Activated CD4-positive, alpha-beta T cell treated with anti-CD3 and anti-CD28 coated beads, Interleukin-2, Interleukin-4, amounts not matched to agents 100 ng/mL and 50 ng/mL, durations not matched to agents 16 hours and 8 hours (primary cell): ENCODE results near the gene ARHGAP5.
A peak's percentile ranks its signal among the peaks of the same experiment; 100 is the strongest.

Source experiments
- DNase-seq: peaks from one replicate; pipeline ENCODE4 v3.0.0-alpha.2; 2020; ENCODE audit warnings: low spot score

Gene ARHGAP5, protein sequence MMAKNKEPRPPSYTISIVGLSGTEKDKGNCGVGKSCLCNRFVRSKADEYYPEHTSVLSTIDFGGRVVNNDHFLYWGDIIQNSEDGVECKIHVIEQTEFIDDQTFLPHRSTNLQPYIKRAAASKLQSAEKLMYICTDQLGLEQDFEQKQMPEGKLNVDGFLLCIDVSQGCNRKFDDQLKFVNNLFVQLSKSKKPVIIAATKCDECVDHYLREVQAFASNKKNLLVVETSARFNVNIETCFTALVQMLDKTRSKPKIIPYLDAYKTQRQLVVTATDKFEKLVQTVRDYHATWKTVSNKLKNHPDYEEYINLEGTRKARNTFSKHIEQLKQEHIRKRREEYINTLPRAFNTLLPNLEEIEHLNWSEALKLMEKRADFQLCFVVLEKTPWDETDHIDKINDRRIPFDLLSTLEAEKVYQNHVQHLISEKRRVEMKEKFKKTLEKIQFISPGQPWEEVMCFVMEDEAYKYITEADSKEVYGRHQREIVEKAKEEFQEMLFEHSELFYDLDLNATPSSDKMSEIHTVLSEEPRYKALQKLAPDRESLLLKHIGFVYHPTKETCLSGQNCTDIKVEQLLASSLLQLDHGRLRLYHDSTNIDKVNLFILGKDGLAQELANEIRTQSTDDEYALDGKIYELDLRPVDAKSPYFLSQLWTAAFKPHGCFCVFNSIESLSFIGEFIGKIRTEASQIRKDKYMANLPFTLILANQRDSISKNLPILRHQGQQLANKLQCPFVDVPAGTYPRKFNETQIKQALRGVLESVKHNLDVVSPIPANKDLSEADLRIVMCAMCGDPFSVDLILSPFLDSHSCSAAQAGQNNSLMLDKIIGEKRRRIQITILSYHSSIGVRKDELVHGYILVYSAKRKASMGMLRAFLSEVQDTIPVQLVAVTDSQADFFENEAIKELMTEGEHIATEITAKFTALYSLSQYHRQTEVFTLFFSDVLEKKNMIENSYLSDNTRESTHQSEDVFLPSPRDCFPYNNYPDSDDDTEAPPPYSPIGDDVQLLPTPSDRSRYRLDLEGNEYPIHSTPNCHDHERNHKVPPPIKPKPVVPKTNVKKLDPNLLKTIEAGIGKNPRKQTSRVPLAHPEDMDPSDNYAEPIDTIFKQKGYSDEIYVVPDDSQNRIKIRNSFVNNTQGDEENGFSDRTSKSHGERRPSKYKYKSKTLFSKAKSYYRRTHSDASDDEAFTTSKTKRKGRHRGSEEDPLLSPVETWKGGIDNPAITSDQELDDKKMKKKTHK (N-terminal part only)

DNA sequence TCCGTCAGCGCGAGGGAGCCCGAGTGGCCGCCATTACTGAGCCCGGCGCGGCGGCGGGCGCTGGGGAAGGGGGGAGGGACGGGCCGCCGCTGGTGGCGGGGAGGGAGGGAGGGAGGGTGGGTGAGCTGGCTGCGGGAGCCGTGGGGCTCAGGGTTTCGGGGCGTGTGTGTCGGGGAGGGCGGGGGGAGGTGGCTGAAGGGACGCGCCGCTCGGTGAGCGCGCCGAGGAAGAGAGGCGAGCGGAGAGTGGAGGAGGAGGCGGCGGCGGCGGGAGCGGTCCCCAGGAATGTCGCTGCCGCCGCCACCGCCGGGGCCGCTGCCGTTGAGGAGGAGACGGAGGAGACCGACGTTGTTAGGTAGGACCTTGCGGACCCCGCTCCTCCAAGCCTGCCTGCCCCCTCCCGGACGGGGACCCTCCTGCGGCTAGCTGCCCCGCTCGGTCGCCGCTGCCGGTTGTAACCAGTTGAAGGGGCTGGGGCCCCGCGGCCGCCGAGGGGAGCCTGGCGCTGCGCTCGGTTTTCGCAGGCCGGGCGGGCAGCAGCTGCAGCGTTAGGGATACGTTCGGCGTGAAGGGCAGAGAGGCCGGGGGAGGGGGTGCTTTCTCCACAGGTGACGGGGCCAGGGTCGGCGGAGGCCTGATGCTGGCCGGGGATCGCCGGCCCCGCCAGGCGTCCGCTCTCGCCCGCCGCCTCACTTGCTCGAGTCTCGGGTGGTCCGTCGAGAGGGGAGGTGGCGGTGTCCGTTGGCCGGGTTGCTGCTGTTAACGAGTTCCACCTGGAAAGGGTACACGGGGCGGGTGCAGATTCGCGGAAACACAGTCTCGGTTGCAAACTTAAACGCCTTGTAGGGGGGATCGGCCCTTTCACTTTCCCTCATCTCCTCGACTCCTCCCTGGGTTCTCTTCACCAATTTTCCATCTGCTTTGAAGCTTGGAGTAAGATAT is at the start of gene ARHGAP5:
TSS of gene ARHGAP5 (plus strand) at position 224 of the 942 bp plus-strand sequence. CDS start 13,366 bp downstream, outside the sequence.
- peak; percentile 33 for DNase-seq

DNA sequence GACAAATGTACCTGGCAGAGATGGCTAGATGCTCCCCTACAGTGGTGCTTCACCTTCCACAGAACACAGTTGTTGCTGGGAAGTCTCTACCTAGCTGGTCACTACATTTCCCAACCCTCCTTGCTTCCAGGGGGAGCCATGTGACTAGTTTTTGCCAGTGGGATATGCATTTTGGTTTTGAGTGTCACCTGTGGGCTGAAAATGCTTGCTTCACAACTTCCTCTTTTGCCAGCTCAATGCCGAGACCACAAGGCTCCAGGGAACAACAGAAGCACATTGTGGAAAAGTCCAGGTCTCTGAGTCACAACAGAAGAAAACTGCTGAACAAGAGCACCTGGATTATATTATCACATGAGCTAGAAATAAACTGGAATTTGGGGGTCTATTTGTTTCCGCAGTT is 48.5 kb upstream of the ARHGAP5 start:
- no peak for DNase-seq

DNA sequence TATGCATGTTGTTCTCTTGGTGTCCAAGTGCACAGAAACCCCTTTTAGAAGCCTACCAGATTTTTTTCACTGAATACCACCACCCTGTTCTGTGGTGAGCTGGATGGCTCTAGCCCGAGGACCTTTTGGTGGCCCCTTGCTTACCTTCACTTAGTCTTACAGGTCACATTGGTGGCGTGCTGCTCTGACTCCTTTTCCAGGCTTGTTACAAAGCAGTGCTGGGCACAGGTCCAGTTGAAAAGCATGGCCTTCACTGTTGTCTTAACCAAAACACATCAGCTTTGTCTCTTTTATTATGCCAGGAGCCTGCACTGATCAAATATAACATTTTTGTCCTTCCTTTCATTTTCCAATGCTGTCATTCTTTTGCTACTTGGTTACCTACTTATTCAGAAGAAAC is 43.6 kb upstream of the ARHGAP5 start:
- no peak for DNase-seq

DNA sequence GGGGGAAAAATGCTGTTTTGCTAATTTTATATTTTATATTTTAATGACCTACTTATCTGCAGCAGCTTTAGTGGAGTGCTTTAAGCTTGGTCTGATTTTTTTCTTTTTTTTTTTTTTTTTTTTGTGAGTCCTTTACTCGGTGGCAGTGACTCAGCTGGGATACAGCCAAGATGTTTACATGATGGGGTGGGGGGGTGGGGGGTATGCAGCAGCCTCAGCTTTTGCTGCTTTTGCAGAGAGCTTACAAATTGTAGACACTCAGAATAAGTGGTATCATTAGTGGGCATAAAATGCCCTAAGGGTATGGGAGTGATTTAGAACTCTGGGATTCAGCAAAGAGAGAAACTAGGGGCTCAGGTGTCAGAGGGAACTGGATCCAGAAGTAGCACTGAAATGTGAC is 38.2 kb upstream of the ARHGAP5 start:
- DNase-seq = no peak

DNA sequence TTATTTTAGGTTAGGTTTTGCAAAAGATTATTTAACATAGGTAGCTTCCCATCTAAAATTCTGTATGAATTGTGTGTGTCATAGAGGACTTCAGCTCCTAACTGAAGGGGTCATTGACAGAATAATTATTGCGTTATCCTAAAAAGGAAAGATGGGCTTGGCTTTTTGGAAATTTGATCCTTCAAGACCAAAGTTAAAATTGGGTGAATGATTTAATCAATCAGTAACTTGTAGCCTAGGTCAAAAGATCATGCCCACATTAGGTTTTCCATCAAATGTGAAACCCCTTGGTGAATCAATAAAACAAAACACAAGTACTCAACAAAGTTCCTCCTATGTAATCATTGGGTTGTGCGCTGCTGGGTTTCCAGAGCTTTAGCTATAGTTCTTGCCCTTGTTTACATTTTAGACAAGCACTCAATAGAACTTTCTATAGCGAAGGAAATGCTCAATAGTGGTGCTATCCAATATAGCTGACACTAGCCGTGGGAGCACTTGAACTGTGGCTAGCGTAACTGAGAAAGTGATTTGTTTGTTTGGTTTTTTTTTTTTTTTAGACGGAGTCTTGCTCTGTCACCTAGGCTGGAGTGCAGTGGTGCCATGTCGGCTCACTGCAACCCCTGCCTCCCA is 37.6 kb upstream of the ARHGAP5 start:
- DNase-seq = no peak

DNA sequence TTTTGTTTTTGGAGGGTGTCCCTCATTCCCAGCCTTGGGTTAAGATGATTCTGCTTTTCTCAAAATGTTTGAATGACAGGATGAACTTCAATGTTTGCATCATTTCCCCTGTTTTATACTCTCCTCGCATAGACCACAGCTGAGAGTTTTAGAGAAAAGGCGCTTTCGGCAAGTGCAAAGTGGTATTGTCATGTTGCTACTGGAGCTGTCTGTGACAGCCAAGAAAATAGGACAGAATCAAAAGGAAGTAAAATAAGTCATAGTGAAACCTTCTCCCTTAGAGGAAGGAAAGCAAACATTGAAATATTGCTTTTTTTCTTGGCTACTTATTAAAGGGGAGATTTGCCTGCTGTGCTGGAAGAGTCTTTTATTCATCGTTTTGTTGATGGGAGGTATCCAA is 33.5 kb upstream of the ARHGAP5 start:
- peak; percentile 28 for DNase-seq

DNA sequence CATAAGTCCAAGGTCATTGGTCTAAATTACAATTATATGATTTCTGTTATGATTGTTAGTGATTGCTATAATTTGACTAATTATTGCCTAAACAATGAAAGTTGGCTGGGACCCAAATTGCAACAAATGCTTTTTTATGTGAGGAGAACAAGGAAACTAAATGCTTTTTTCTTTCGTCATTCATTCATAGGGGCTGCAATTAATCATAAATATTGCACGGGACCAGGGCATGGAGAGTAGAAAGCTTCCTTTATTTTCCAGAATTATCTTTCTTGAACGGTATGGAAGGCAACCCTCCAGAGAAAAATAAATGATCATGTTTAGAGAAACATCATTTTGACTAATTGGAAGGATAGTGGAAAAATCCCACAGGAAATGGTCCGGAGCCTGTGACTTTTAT is 32.6 kb upstream of the ARHGAP5 start:
- no peak for DNase-seq

DNA sequence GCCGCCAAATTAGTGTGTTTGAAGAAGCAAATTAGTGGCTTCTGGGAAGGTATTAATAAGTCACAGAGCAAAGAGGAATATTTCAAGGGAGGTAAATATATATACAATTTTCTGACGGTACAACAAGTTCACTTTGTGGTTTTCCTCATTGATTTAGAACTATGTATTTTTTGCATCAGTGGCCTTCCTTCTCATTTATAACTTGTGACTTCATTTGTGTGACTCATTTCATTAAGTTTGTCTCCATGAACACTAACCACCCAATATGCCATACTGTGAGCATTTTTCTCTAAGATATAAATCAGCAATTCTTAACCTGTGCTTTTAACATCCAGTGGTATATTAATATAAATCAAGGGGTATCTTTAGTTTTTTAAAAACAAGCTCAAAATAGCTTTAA is 29.3 kb upstream of the ARHGAP5 start:
- peak; percentile 2 for DNase-seq

DNA sequence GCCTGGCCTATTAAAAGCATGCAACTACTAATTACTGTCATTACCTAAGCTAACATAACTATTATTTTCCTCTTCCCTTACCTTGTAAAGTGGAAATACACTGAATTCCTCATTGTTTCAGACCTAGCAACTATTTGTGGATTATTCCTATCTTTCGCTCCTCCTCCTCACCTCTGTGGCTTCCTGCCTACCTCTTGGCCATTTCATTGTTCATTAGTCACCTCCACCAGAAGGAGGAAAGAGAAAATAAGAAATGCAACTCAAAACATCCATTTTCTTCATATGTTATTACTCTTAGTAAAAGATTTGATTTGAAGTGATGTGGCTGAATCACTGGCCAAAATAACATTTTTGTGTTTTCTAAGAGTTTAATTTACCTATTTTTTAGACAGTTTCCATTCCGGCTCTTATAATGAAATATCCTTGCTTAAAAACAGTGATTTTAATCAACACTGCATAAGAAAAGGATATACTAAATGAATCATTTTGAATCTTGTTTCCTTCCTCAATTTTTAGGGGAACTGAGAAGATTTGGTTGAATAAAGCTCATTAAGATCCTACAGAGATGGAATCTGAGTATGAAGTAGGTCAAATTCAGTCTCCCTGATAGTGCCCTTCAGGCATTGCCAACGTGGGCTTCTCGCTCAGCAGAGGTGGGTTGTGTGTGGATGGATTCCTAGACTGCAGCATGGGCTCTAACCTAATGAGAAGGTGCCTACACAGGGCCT is 27.6 kb upstream of the ARHGAP5 start:
- no peak for DNase-seq

DNA sequence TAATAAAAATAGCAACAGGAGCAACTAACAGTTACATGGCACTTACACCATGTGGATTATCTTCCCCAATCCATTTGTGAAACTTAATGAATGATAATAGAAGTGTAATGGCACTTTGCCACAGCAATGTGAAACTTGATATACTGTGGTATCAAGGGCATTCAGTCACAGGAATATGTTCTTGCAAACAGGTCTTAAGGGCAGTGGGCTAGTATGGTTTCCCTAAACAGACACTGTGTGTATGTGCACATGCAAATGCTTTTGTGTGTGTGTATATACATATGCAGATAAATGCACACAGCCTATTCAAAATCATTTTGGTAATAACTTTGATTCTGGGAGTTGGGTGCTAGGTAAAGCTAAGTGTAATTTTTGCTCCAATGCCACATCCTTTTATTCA is 26.2 kb upstream of the ARHGAP5 start:
- DNase-seq = no peak

DNA sequence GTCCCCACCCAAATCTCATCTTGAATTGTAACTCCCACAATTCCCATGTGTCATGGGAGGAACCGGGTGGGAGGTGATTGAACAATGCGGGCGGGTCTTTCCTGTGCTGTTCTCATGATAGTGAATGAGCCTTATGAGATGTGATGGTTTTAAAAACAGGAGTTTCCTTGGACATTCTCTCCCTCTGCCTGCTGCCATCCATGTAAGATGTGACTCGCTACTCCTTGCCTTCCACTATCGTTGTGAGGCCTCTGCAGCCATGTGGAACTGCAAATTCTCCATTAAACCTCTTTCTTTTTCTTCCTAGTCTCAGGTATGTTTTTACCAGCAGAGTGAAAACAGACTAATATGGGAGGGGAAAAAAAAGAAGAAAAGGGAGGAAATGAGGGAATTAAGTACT is 22.6 kb upstream of the ARHGAP5 start:
- DNase-seq = no peak

DNA sequence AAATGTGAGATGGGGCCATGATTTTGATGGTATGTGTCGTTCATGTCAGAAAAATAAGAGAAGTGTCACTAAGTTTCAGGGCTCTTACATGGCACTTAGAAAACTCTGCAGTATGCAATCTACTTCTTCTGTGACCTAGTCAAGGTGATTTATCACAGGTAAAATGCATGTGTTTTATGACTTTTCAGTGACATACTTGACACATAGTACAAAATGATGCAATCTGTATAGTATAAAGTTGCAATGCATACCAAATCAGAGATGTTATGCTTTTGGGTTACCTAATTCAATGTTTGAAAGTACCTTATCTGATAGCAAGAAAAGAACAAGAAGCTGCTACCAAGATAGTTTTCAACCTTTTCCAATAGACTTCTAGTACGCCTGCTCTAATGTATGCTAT is 21.9 kb upstream of the ARHGAP5 start:
- DNase-seq = no peak

DNA sequence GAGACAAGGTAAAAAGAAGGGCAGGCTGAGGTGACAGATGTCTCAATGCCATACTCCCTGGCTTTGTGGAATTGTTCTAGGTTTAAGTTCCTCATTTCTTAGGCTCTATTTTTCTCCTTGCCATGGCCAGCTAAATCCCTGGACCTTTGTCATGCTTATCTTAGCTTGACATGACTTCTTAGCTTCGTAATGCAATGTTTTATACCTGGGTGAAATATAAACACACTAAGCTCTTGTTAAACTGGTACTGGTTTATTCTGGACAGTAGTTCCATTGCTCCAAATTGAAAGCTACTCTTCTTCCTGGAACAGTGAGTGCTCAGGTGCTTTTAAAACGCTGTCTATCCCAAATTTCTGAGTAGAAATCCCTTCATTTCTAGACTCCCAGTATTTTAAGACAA is 17.4 kb upstream of the ARHGAP5 start:
- no peak for DNase-seq

DNA sequence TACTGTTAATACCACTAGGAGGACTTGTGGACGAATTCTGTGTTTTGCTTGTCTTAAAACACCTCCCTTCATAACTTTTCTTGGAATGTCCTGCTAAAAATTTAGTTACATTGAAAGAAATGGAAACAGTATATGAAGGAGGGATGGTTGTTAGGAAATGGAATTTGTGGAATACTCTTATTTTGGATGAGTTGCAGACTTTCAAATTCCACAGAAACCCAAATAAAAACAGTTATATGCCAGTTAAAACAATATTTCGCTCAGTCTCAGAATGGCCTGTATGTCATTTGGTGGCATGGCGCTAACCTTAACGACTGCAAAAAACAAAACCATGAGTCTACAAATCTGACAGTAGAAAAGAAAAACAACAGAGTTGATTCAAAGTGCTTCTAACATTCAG is 12.2 kb upstream of the ARHGAP5 start:
- DNase-seq = no peak

DNA sequence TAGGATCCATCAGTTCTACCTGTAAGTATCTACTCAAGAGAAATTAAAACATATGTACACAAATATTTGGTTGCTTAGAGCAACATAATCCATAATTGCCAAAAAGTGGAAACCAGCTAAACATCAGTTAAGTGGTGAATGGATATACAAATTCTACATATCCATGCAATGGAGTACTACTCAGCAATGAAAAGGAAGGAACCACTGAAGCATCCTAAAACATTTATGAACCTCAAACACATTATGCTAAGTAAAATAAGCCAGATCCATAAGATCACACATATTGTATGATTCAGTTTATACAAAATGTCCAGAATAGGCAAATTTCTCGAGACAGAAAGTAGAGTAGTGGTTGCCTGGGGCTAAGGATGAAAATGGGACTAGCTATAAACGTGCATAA is 8.4 kb upstream of the ARHGAP5 start:
- no peak for DNase-seq

DNA sequence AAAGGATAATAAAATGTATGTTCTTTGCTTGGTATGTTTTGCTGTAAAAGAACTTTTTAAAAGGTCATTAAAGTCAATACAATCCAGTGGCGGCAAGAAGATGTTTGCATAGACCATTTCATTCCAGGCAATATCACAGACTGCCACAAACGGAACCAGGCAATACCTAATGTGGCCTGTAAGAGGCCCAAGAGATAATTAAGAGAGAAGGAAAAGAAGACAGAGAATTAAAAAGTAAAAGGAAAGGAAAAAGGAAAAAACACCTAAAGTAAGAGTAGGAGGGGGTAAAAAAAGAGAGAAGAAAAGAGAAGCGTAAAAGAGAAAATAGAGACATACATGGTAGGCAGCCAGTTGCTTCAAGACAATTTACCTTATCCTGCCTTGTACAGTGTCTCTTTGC is 6.8 kb upstream of the ARHGAP5 start:
- no peak for DNase-seq

DNA sequence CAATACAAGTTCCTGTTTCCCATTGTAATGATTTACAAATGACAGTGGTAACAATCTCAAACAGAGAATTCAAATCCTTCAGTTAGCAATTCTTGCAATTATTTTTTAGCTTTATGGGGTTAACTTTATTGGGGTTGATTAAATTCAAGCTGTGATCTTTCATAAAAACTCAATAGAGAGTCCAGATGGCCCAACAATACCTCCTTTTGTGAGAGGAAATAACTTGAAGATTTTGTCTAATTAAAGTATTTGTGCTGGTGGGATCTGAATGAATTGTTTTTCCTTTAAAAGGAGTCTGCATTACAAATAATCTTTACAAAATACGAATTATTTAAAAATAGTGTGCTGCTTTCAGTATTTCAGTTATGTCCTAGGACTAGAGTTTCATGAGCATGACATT is 4.4 kb upstream of the ARHGAP5 start:
- no peak for DNase-seq

DNA sequence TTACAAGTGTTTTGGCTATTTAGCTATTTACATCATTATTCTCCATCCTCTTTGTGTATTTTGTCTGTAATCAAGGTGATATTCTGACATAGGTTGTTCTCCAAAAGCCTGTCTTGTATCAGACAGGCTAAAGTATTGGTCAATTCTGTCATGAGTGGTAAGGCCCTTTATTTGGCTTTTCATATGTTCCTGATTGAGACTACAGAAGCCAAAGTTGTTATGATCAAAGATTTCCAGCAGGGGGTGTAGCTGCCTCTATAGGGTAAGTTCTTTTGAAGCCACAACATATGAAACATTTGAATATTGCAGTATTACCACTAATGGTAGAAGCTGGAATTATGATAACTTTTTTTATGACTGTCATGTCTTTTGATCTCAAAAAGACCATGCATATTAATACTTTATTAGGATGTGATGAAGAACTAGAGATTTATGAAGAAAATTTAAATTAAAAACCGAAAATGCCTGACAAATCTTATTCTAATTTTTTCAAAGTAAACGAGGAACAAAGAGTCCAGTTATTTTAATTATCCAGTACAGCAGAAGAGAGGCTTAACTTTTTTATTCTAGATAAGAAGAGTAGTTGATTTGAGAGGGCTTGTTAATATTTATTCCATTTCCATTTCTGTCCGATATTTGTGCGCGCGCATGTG is 3.4 kb upstream of the ARHGAP5 start:
- peak; percentile 77 for DNase-seq

DNA sequence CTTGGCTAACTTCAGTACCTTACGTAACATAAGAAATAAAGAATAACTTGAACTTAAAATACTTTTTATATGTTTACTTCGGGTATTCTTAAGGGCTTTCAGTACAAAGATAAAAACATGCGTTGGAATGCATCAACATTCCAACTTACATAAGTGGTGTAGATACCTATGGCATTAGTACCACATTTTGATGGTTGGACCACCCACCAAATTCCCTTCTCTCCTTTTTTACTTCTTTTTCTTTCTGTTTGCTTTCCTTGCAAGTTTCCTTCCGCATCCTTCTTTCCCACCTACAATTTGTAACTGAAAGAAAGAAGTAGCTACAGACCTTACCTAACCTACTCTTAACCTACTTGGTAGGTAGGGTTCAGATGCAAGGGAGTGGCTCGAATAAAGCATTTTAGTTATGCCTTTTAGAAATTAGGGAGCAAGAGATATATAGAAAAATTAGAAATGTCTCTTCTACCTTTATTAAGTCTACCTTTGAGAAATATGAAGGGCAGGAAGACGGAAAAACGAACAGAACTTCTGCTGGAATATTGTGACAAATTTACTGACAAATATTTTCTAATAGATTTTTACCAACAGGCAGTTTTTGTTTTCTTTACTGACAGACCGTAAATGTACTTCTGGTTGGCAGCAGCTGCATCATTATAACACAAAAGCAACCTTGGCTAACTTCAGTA is 2.1 kb upstream of the ARHGAP5 start:
- no peak for DNase-seq
